VCaP (cell line): ENCODE measurements around the gene S100A9.

Experiments used
- H3K27ac ChIP-seq: fragments of 450-650 bp; 2 replicates; pipeline ENCODE4 v1.5.1; 2017
- TF ChIP-seq, protein P1 (sequence below): fragments of 450-650 bp; conservative IDR thresholded peaks from 2 replicates; pipeline ENCODE4 v1.5.1; 2017; ENCODE audit warnings: mild to moderate bottlenecking, moderate library complexity

The S100A9 gene

GRCh38 chr1:153393926-153394325 lies 36.3 kb downstream of the S100A9 start:
- TF ChIP-seq, protein P1, sequence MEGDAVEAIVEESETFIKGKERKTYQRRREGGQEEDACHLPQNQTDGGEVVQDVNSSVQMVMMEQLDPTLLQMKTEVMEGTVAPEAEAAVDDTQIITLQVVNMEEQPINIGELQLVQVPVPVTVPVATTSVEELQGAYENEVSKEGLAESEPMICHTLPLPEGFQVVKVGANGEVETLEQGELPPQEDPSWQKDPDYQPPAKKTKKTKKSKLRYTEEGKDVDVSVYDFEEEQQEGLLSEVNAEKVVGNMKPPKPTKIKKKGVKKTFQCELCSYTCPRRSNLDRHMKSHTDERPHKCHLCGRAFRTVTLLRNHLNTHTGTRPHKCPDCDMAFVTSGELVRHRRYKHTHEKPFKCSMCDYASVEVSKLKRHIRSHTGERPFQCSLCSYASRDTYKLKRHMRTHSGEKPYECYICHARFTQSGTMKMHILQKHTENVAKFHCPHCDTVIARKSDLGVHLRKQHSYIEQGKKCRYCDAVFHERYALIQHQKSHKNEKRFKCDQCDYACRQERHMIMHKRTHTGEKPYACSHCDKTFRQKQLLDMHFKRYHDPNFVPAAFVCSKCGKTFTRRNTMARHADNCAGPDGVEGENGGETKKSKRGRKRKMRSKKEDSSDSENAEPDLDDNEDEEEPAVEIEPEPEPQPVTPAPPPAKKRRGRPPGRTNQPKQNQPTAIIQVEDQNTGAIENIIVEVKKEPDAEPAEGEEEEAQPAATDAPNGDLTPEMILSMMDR: no peak
- no peak overlapping the region for H3K27ac ChIP-seq

- no peak overlapping the region for H3K27ac ChIP-seq
- TF ChIP-seq, protein P1: no peak
Measured at GRCh38 chr1:153394391-153394790, 36.7 kb downstream of the S100A9 start.

- no peak overlapping the region for H3K27ac ChIP-seq
- TF ChIP-seq, protein P1: no peak
Measured at GRCh38 chr1:153395136-153395685, 37.6 kb downstream of the S100A9 start.

DNA sequence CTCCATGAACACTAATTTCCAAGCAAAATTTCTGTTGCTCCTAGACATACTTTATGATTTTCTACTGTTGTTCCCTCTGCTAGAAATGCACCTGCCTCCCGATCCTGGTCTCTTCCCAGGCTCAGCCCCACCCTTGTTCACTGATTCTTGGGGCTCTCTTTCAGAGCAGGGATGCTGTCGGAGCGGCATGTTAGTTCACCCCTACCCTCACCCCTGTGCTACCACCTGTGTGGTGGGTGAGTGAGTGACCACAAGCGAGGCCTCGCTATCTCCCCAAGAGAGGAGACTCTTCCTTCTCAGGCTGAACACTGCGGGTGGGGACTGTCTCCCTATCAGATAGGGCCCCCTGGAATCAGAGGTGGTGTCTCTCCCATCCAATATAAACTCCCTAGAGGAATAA lies 38.1 kb downstream of the S100A9 start:
- TF ChIP-seq, protein P1: no peak
- no peak overlapping the region for H3K27ac ChIP-seq

DNA sequence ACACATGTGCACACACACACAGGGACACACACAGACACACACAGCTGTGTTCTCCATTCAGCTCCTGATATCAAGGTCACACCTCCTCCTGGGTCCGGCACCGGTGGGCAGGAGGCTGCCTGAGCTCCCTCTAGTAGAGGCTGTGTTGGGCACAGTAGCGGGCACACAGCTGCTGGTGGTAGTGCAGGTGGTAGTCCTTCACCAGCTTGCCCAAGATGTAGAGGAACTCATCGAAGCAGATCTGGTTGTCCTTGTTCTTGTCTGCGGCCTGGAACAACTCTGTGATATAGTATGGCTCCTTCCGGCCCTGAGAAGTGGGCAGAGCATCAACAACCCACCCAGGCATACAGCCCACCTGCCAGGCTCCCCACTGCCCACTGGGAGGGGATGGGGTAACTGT lies 38.8 kb downstream of the S100A9 start:
- TF ChIP-seq, protein P1: no peak
- no peak overlapping the region for H3K27ac ChIP-seq

DNA sequence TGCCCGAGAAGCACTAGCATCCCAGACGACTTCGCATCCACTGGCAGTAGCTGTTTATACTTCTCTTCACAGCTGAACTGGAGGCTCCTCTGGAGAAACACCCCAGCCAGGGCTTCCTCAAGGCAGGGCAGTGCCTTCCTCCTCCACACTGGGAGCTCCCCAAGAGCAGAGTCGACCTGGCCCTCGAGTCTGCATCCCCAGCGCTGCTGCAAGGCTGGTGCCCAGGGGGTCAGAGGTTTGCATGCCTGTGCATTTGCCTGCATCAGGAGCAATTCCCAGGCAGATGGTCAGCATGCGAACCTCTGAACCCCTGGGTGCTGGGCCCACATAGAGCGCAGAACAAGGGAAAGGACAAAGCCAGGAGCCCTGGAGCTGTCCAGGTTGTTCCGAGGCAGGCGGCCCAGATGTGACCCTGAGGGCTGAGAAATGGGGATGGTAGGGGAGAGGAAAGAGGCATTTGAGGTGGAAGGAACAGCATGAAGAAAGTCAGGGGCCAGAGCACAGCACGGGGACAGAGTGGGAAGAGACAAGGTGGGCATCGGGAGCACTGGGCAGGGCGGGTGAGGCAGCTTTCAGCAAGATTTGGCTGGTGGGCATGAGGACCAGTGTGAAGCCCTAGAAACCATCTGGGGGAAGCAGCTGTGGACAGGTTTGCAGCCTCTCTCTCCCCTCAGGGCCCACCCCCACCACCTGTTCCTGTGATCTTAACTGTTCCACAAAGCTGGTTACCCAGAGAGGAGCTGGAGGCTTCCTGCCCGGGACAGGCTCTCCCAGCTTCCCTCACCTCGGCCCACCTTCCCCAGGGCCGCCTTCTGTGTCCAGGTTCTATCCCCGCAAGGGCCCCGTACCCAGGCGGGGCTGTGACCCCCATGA lies 39.6 kb downstream of the S100A9 start:
- H3K27ac ChIP-seq: no peak overlapping the region
- TF ChIP-seq, protein P1: no peak

DNA sequence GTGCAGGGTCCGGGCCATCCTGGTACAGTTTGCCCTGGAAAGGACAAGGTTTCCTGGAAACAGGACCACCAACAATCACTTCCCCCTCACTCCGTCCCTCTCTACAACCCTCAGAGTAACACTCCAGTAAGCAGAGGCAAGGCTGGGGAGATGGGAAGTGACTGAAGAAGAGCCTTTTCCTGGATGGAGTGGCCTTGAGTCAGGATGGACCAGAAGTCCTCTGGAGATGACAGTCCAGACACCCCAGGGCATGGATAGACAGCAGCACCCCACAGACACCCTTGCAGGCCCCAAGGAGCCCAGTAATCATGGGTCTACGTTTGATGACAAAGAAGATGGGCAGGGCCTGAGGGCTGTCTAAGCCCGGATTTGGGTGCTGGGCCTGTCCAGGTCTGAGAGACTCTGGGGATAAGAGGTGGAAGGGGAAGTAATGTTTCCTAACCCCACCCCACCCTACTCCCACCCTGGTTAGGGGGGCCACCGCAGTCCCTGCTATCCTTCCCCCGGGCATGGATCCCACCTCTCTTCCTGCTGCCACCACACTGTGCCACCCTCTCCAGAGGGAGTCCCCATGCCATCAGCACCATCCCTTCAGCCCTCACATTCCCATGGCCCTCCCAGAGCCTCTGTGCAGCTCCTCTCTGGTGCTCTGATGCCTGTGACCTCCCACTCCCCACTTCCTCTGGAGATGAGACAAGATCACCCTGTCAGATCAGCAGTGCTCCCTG lies 40.4 kb downstream of the S100A9 start:
- TF ChIP-seq, protein P1: no peak
- H3K27ac ChIP-seq: no peak overlapping the region
